Measurements from ENCODE around the gene BICC1.

- TF ChIP-seq EZH2phosphoT487 (IDR thresholded peaks at IDR 0.05; ENCODE audit: low read depth, severe bottlenecking, unreplicated experiment), result no peak
- TF ChIP-seq CTCF (IDR thresholded peaks at IDR 0.05; ENCODE audit: poor library complexity), result no peak
- TF ChIP-seq EZH2 (IDR thresholded peaks at IDR 0.05; ENCODE audit: borderline replicate concordance), result no peak
Observed at GRCh38 chr10:58758321-58758720, 245.6 kb downstream of the BICC1 start.
